ENCODE results near the gene UBA3. TPM values are rescaled to one million over a fixed set of nuclear protein-coding genes. Genes with fewer than 3 reads are reported as not detected.

The UBA3 gene
- total RNA-seq, 1 donor = 77.1 TPM

GRCh38 chr3:69020857-69021256 lies 59.3 kb downstream of the UBA3 start:
- H3K4me3 ChIP-seq (ENCODE audit: insufficient read depth, low read length) = no peak overlapping the region
- H3K27me3 ChIP-seq (ENCODE audit: insufficient read depth, low read length) = no peaks in the 10 kb centered on the region
- H4K20me1 ChIP-seq (ENCODE audit: insufficient read depth, low read length) = no peaks in the 10 kb centered on the region
- H2AFZ ChIP-seq (ENCODE audit: low read length) = no peak overlapping the region
- no peak overlapping the region for H3K4me2 ChIP-seq (ENCODE audit: insufficient read depth, low read length)
- H3K79me2 ChIP-seq (ENCODE audit: insufficient read depth, low read length) = peaks cover 9% of the 10 kb centered on the region
- H3K4me1 ChIP-seq (ENCODE audit: insufficient read depth, low read length) = no peaks in the 10 kb centered on the region
- H3K27ac ChIP-seq (ENCODE audit: low read depth, low read length) = no peak overlapping the region
- peaks cover 64% of the 10 kb centered on the region for H3K36me3 ChIP-seq (ENCODE audit: insufficient read depth, low read length)
- no peak for DNase-seq (ENCODE audit: insufficient read length, low spot score, missing footprints)
- H3K9me3 ChIP-seq (ENCODE audit: low read depth, low read length) = no peaks in the 10 kb centered on the region
- TF ChIP-seq CTCF (IDR thresholded peaks at IDR 0.05; ENCODE audit: extremely low read depth, low read depth, low read length) = no peak

GRCh38 chr3:69020424-69020823 lies 59.7 kb downstream of the UBA3 start:
- no peaks in the 10 kb centered on the region for H3K27me3 ChIP-seq (ENCODE audit: insufficient read depth, low read length)
- H2AFZ ChIP-seq (ENCODE audit: low read length) = no peak overlapping the region
- no peaks in the 10 kb centered on the region for H3K4me1 ChIP-seq (ENCODE audit: insufficient read depth, low read length)
- H3K36me3 ChIP-seq (ENCODE audit: insufficient read depth, low read length) = peaks cover 59% of the 10 kb centered on the region
- H3K27ac ChIP-seq (ENCODE audit: low read depth, low read length) = no peak overlapping the region
- TF ChIP-seq CTCF (IDR thresholded peaks at IDR 0.05; ENCODE audit: extremely low read depth, low read depth, low read length) = peak; percentile 39
- H3K79me2 ChIP-seq (ENCODE audit: insufficient read depth, low read length) = peaks cover 9% of the 10 kb centered on the region
- H3K4me3 ChIP-seq (ENCODE audit: insufficient read depth, low read length) = no peak overlapping the region
- no peaks in the 10 kb centered on the region for H3K9me3 ChIP-seq (ENCODE audit: low read depth, low read length)
- no peak for DNase-seq (ENCODE audit: insufficient read length, low spot score, missing footprints)
- H4K20me1 ChIP-seq (ENCODE audit: insufficient read depth, low read length) = no peaks in the 10 kb centered on the region
- no peak overlapping the region for H3K4me2 ChIP-seq (ENCODE audit: insufficient read depth, low read length)

GRCh38 chr3:69016901-69017300 lies 63.3 kb downstream of the UBA3 start:
- peaks cover 19% of the 10 kb centered on the region for H3K4me1 ChIP-seq (ENCODE audit: insufficient read depth, low read length)
- H3K9me3 ChIP-seq (ENCODE audit: low read depth, low read length) = no peaks in the 10 kb centered on the region
- no peak for TF ChIP-seq CTCF (IDR thresholded peaks at IDR 0.05; ENCODE audit: extremely low read depth, low read depth, low read length)
- H3K27me3 ChIP-seq (ENCODE audit: insufficient read depth, low read length) = no peaks in the 10 kb centered on the region
- peak; percentile 68 for DNase-seq (ENCODE audit: insufficient read length, low spot score, missing footprints)
- no peak overlapping the region for H3K4me2 ChIP-seq (ENCODE audit: insufficient read depth, low read length)
- H3K27ac ChIP-seq (ENCODE audit: low read depth, low read length) = no peak overlapping the region
- no peaks in the 10 kb centered on the region for H4K20me1 ChIP-seq (ENCODE audit: insufficient read depth, low read length)
- H3K79me2 ChIP-seq (ENCODE audit: insufficient read depth, low read length) = peaks cover 9% of the 10 kb centered on the region
- no peak overlapping the region for H3K4me3 ChIP-seq (ENCODE audit: insufficient read depth, low read length)
- H2AFZ ChIP-seq (ENCODE audit: low read length) = no peak overlapping the region
- peaks cover 32% of the 10 kb centered on the region for H3K36me3 ChIP-seq (ENCODE audit: insufficient read depth, low read length)

- TF ChIP-seq CTCF (IDR thresholded peaks at IDR 0.05; ENCODE audit: extremely low read depth, low read depth, low read length) = no peak
- H3K27ac ChIP-seq (ENCODE audit: low read depth, low read length) = no peak overlapping the region
- peaks cover 26% of the 10 kb centered on the region for H3K4me1 ChIP-seq (ENCODE audit: insufficient read depth, low read length)
- DNase-seq (ENCODE audit: insufficient read length, low spot score, missing footprints) = no peak
- no peak overlapping the region for H3K4me3 ChIP-seq (ENCODE audit: insufficient read depth, low read length)
- H3K36me3 ChIP-seq (ENCODE audit: insufficient read depth, low read length) = peaks cover 28% of the 10 kb centered on the region
- H3K27me3 ChIP-seq (ENCODE audit: insufficient read depth, low read length) = no peaks in the 10 kb centered on the region
- H4K20me1 ChIP-seq (ENCODE audit: insufficient read depth, low read length) = no peaks in the 10 kb centered on the region
- no peak overlapping the region for H3K4me2 ChIP-seq (ENCODE audit: insufficient read depth, low read length)
- H3K79me2 ChIP-seq (ENCODE audit: insufficient read depth, low read length) = peaks cover 11% of the 10 kb centered on the region
- no peaks in the 10 kb centered on the region for H3K9me3 ChIP-seq (ENCODE audit: low read depth, low read length)
- H2AFZ ChIP-seq (ENCODE audit: low read length) = no peak overlapping the region
Observed at GRCh38 chr3:69016102-69016501, 64.1 kb downstream of the UBA3 start.
